ENCODE results near the gene ENDOU. TPM values are rescaled to one million over a fixed set of nuclear protein-coding genes. Genes with fewer than 3 reads are reported as not detected.

ENDOU gene
- total RNA-seq, 1 donor from 2014 or later = not detected

DNA sequence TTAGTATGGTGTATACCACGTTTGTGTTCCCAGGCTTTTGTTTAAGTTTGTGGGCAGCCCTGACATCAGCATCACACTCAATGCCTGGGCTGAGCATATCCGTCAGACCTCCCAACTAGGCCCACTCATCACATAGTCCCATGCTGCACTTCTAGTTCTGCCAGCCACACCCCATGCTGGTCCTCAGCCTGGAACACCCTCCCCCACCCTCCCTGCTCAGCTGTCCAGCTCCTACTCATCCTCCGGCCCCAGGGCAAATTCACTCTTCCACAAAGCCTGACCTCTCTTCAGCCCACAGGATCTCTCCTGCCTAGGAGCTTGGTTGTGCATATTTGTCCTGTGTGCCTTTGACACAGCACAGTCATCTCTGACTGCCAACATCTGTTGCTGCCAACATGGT is 3.9 kb upstream of the ENDOU start:
- no peak overlapping the region for H3K4me3 ChIP-seq (ENCODE audit: low read depth, low read length)
- TF ChIP-seq, protein P1, sequence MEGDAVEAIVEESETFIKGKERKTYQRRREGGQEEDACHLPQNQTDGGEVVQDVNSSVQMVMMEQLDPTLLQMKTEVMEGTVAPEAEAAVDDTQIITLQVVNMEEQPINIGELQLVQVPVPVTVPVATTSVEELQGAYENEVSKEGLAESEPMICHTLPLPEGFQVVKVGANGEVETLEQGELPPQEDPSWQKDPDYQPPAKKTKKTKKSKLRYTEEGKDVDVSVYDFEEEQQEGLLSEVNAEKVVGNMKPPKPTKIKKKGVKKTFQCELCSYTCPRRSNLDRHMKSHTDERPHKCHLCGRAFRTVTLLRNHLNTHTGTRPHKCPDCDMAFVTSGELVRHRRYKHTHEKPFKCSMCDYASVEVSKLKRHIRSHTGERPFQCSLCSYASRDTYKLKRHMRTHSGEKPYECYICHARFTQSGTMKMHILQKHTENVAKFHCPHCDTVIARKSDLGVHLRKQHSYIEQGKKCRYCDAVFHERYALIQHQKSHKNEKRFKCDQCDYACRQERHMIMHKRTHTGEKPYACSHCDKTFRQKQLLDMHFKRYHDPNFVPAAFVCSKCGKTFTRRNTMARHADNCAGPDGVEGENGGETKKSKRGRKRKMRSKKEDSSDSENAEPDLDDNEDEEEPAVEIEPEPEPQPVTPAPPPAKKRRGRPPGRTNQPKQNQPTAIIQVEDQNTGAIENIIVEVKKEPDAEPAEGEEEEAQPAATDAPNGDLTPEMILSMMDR (IDR thresholded peaks at IDR 0.05; ENCODE audit: insufficient read depth, low read length, poor library complexity, severe bottlenecking) = no peak
- peaks cover 3% of the 10 kb centered on the region for H3K27me3 ChIP-seq (ENCODE audit: control insufficient read depth, insufficient read depth, low read length)
- H3K36me3 ChIP-seq (ENCODE audit: control insufficient read depth, insufficient read depth, low read length) = no peaks in the 10 kb centered on the region
- no peak for DNase-seq (ENCODE audit: low read depth)

GRCh38 chr12:47725893-47726292 is 603 bp upstream of the ENDOU start:
- Histone ChIP-seq H3K27me3 (ENCODE audit: control insufficient read depth, insufficient read depth, low read length) (no peaks in the 10 kb centered on the region), H3K36me3 (ENCODE audit: control insufficient read depth, insufficient read depth, low read length) (no peaks in the 10 kb centered on the region), H3K4me3 (ENCODE audit: low read depth, low read length) (no peak overlapping the region)
- TF ChIP-seq, protein P1 (IDR thresholded peaks at IDR 0.05; ENCODE audit: insufficient read depth, low read length, poor library complexity, severe bottlenecking) = no peak
- DNase-seq (ENCODE audit: low read depth) = no peak

DNA sequence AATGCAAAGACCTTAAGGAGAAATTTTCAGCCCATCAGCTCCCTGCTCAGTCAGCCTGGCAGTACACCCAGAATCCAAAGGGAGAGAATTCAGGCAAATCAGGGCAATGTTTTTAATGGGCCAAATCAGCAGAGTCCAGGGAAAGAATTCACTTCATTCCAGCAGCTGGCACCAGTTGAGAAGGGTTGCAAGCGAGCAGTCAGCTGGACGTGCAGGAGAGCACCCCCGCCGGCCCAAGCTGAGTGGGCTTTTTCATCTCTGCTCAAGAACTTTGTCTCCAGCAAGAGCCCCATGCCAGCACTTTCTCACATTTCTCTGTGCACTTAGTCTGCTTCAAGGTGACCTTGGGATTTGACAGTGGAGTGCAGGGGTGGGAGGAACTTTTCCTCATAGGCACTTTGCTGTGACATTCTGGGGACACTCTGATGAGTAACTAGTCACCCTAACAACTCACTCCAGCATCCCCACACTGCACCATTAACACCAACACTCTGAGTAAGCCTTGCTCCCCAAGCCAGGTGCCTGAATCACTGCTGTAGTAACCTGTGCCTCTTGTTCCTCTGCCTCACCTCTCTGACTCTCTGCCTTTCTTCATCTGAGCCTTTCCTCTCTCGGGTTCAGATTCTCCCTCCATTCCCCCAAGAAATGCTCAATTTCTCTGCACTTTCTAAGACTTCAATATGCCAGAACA is 2.2 kb downstream of the ENDOU start:
- no peak for DNase-seq (ENCODE audit: low read depth)
- Histone ChIP-seq H3K36me3 (ENCODE audit: control insufficient read depth, insufficient read depth, low read length) (no peaks in the 10 kb centered on the region), H3K27me3 (ENCODE audit: control insufficient read depth, insufficient read depth, low read length) (no peaks in the 10 kb centered on the region), H3K4me3 (ENCODE audit: low read depth, low read length) (no peak overlapping the region)
- TF ChIP-seq, protein P1 (IDR thresholded peaks at IDR 0.05; ENCODE audit: insufficient read depth, low read length, poor library complexity, severe bottlenecking) = no peak

DNA sequence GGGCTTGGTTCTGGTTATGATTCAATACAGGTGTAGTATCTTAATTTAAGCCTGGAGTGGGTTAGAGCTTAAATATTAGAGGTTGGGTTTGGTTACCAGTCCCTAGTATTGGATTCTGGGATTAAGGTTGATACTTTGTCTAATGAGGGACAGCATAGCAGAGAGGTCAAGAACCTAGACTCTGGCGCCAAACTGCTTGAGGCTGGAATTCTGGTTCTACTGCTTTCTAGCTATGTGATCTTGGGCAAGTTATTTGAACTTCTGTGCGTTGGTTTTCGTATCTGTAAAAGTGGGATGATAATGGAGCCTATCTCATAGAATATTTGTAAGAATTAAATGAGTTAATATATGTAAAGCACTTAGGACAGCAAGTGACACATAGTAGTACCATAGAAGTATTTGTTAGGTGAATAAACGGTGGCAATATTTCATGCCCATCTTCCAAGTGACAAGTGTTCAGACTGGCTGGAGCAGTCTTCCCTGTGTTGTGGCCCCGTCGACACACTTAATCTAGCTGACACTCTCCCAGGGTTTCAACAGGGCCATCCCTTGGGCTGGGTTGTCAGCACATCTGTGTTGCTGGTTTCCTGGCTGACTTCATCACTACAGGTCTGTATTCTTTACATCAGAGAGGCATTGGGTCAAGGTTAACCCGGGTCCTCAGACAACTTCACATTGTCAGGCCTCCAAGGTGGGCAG is 3.0 kb downstream of the ENDOU start:
- no peak for DNase-seq (ENCODE audit: low read depth)
- Histone ChIP-seq H3K27me3 (ENCODE audit: control insufficient read depth, insufficient read depth, low read length) (no peaks in the 10 kb centered on the region), H3K4me3 (ENCODE audit: low read depth, low read length) (no peak overlapping the region), H3K36me3 (ENCODE audit: control insufficient read depth, insufficient read depth, low read length) (no peaks in the 10 kb centered on the region)
- TF ChIP-seq, protein P1 (IDR thresholded peaks at IDR 0.05; ENCODE audit: insufficient read depth, low read length, poor library complexity, severe bottlenecking) = no peak

GRCh38 chr12:47721431-47721973 is 3.8 kb downstream of the ENDOU start:
- TF ChIP-seq, protein P1 (IDR thresholded peaks at IDR 0.05; ENCODE audit: insufficient read depth, low read length, poor library complexity, severe bottlenecking) = no peak
- no peaks in the 10 kb centered on the region for H3K36me3 ChIP-seq (ENCODE audit: control insufficient read depth, insufficient read depth, low read length)
- no peak overlapping the region for H3K4me3 ChIP-seq (ENCODE audit: low read depth, low read length)
- no peaks in the 10 kb centered on the region for H3K27me3 ChIP-seq (ENCODE audit: control insufficient read depth, insufficient read depth, low read length)
- no peak for DNase-seq (ENCODE audit: low read depth)

Measured in kidney epithelial cell (primary cell).